HG03095 (cell line): ENCODE data around the gene SLC41A3.

ENCODE experiments used
- ATAC-seq: cut with Tn5 transposase; IDR thresholded peaks from one replicate; pipeline ENCODE4 v1.9.1; 2021; ENCODE audit warnings: moderate library complexity; ENCODE audit not compliant: unreplicated experiment

The SLC41A3 gene

DNA sequence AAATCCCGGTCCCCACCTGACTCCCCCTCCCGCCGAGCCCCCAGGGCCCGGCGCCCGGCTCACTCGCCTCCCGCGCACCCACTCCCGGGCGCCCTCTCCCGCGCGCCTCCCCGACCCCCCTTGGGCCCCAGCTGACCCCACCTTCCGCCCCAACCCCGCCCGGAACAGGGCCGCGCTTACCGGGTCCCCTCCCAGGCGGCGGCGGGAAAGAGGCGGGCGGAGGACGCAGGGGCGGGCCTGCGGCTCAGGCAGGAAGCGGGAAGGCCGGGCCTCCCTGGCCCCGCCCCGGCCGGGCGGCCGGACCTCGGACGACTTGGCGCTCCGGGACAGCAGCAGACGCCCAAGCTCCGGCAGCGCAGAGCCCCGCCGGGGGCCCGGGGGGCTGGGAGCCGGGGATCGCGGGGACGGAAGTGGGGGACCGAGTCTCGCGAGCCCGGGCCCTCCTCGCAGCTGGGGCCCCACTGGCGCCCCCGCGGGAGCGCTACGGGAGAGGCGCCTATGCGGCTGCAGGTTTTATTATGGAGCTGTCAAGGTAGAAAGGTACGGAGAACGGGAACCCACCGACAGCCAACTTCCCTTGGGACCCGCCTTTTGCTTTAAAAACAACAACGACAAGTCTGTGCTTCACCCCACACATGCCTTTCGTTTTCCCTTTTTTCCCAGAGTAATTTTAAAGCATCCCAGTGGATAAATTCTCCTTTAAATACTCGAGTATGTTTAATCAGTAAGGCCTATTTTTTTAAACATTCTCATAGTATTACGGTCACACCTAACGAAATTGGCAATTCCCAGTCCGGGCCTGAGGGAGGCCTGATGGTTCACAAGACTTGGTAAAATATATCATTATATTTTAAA lies at the start of gene SLC41A3:
SLC41A3 (minus strand) TSS at position 212 of the 855 bp plus-strand sequence. CDS start 15,905 bp downstream, outside the sequence.
- peak; percentile 97 for ATAC-seq

GRCh38 chr3:126133606-126134005 lies 49.7 kb upstream of the SLC41A3 start:
- ATAC-seq: no peak

GRCh38 chr3:126132751-126133511 lies 49.0 kb upstream of the SLC41A3 start:
- ATAC-seq: no peak

DNA sequence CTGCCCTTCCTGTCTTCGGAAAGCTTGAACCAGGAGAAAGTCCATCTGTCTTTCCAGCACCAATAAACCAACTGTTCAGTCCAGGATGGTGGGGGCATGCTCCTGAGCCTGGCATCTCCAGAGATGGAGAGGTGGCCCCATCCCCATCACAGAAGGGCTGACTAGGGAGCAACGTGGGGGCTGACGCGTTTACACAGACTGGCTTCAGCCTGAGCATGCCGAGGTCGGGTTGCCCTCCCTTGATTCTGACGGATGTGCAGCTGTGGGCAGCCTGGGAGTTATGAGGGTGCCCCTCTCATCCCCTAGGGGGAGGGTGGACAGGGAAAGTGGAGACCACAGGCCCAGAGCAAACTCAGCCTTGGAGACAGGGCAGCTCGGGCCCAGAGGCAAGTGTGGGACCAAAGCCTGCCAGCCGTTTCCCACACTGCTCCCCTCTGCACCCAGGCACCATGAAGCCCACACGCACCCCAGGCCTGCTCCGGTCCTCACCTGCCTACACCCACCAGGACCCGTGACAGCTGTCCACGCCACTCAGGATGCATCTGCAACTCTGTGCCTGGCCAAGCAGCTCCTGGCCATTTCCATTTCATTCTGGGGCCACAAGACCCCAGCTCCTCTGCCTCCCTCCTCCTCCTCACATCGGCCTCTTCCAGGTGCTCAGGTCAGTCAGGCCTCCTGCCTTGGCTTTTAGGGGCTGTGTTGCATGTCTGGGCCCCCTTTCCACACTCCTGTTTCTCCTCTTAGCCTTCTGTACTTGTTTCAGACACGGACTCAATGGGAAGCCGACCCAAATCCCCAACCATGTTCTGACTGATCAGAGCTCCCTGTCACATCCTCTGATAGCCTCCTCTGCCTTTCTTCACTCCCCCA lies 48.2 kb upstream of the SLC41A3 start:
- no peak for ATAC-seq

DNA sequence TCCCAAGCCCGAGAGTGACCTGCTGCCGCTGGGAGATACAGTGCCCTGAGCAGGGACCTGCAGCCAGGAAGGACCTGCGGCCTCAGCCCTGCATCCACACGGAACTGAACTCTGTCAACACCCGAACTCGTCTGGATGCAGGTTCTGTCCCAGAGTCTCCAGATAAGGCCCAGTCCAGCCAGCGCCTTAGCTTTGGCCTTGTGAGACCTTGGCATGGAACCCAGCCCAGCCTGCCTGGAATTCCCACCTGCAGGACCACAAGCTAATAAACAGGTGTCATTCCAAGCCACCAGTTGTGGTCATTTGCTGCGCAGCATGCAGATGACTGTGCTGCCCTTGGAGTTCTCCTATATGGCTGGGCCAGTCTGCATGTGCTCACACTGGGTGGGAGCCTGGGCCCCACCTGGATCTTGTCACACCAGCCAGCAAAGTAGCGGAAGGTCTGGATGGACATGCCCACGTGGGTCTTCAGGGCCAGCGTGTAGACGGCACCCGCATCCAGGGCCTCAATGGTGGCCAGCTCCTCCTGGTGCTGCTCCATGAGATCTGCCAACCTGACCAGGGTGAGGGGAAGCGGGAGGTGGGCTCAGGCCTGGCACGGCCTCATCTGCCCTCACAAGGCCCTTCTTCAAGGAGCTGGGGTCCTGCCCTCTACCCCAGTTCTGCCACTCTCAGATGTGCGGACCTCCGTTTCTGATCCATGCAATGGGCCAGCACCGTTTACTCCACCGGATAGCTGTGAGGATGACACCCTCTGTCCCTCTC lies 47.2 kb upstream of the SLC41A3 start:
- ATAC-seq: no peak

DNA sequence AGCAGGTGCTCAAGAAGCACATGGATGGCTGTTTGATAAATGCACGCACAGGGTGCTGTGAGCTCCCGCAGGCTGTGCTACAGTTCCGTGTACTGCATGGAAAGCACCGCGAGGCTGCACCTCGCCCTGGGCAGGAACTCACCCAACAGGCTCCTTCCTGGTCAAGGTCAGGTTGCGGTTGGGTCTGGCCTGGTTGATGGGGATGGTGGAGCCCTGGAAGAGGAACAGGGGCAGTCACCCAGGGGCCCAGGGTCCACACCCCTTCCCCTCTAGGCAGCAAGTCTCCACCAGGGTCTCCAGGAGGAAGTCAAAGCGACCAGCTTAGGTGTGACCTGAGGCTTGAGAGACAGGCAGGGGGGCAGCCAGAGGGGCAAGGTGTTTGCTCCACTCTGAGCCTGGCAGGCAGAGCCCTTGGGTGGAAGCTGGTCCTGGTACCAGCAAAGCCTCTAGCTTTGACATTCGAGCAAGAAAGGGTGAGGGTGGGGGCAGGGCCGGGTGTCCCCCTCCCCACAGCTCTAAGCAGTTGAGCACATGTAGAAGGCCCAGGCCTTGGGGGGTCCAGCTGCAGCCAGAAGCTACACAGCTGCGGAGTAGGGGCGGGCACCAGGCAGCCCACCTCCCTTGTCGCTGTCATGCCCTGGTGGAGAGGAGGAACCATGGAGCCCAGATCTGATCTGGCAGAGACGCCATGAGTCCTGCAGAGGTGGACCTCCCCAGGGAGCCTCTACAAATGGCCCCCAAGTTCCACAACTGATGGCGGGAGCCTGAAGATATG lies 46.3 kb upstream of the SLC41A3 start:
- ATAC-seq: no peak

- no peak for ATAC-seq
These were observed 45.5 kb upstream of the SLC41A3 start for GRCh38 chr3:126129398-126129891.

DNA sequence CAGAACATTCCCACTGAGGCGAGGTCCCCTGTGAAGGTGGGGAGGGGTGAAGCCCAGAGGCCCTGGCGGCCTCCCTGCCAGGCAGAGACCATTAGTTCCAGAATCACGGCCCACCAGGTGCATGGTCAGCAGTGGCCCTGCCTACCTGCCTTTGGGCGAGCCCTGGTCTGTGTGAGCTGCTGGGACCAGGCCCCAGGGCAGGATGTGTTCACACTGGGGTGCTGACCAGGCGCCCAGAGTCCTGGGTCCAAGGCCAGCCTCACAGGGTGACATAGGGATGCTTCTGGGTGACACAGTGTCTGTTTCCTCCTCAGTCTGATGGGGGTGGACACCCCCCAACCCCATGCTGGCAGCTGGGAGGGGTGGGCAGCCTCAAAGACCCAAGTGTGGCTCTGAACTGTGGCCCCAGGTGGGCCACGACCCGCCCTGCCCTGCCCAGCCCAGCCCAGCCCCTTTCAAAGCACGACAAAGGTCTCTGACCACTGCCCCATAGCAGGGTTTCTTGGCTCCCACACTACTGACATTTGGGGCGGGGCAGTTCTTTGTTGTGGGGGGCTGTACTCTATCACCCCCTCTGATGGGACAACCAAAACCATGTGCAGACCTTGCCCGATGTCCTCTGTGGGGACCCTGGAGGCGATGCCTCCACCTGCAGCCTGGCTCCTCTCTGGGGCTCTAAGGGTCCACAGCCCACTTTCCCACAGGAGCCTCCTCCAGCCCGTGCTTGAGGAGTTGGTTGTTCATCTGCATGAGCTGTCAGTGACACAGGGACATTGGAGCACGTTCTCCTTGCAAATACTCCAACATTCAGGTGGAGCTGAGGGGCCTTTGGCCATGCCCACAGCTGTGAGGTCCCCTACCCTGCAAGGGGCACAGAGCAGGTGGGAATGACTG lies 44.8 kb upstream of the SLC41A3 start:
- no peak for ATAC-seq

DNA sequence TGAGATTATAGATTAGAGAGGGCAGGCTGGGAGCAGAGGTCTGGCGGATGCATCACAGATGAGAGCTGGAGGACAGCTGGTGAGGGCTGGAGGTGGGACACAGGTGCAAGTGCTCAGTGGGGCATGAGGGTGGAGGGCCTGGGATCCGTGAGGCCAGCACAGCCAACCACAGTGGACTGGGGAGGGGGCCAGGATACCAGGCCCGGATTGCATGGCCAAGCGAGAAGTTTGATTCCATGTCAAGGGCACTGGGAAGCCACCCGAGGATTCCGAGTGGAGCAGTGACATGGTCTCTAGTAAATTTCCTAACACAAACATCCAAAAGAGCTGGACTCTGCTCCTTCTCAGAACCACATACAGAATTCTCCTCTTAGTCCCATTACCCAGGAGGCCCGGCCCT lies 44.0 kb upstream of the SLC41A3 start:
- no peak for ATAC-seq

DNA sequence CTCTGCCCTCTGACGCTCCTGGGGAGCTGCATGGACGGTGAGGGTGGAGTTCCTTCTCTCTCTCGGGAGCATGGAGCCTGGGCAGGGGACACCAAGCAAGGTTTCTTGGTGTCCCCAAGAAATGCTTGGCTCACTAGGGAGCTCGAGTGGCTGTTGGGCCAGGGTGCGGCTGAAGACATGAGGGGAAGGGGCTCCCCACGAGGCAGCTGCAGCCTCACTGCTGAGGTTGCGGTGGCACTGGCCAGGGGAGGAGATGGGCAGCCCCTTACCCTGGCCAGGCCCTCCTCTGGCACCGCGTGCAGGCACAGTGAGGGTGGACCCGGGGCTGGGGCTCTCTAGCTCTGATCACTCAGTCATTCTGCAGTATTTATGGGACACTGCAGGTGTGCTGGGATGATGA lies 43.5 kb upstream of the SLC41A3 start:
- no peak for ATAC-seq

- ATAC-seq: no peak
These were observed 43.0 kb upstream of the SLC41A3 start for GRCh38 chr3:126126811-126127431.

GRCh38 chr3:126126286-126126685 lies 42.4 kb upstream of the SLC41A3 start:
- no peak for ATAC-seq

- no peak for ATAC-seq
These were observed 41.9 kb upstream of the SLC41A3 start for GRCh38 chr3:126125781-126126251.

DNA sequence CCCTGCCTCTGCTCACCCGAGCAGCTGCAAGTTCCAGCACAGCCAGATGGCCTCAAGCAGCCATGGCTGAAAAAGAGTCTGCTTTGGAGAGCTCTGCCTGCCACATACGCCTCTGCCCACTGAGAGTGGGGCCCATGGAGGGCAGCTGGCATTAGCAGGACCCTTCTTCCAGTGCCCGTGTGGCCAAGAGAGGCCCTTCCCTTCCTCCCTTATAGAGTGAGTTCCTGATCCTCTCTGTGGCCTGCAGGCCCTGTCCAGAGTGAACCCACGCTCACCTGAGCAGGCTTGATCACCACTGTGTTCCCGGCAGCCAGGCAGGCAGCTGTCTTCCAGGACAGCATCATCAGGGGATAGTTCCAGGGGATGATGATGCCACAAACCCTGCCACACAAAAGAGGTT lies 41.4 kb upstream of the SLC41A3 start:
- ATAC-seq: no peak

DNA sequence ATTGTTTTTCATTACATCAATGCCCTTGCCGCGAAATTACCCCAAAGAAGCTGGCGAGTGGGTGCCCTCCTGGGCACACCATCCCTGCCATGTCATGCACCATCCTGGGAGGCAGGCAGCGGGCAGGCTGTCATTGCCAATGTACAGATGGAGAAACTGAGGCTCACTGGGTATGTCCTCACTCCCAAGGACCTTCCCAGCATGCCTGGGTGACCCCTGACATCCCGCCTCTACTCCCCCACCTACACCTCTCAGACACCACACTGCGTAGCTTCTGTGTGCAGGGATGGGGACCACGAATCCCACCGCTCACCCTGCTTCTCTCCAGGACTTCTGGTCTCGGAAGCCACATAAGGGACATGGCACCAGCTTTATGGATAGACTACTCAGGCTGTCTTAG lies 41.0 kb upstream of the SLC41A3 start:
- no peak for ATAC-seq

- no peak for ATAC-seq
These were observed 40.4 kb upstream of the SLC41A3 start for GRCh38 chr3:126124148-126124868.

DNA sequence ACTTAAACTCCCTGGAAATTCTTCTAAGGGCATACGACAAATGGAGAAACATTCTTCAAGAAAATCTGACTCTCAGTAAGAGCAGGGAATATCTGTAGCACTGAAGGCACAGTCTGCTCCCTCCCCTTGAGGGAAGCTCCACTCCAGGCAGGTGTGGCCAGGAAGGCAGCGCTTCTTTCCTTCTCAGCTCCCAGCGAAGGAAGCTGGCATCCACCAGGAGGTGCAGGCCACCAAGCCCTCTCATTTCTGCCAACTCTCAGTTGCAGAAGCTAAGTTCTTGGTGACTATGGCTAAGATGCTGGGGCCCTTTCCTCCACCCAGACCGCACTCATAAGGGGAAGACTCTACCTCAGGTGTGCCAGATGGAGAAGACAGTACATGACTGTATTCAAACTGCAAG lies 37.7 kb upstream of the SLC41A3 start:
- no peak for ATAC-seq
